GM13977 (cell line): ENCODE results near the gene LSAMP.

ENCODE experiments used
- DNase-seq: peaks from one replicate; pipeline ENCODE4 v3.0.0; 2012; ENCODE audit warnings: low spot score
- CTCF ChIP-seq: IDR thresholded peaks from 2 replicates; pipeline ENCODE4 v1.5.1; 2012; ENCODE audit warnings: mild to moderate bottlenecking, control low read depth; ENCODE audit not compliant: insufficient read depth; ENCODE audit errors: extremely low read depth, missing control alignments
- in situ Hi-C: fragments of 300-500 bp; cut with MboI; formaldehyde crosslinking; loops from one replicate; pipeline ENCODE4 v1.12.0; 2022; ENCODE audit warnings: low sequenced_read_pairs, low pct_unique_long_range_greater_than_20kb, mixed read lengths, inconsistent platforms; ENCODE audit not compliant: unreplicated experiment

Gene LSAMP

GRCh38 chr3:116318370-116318769, 126.9 kb downstream of the LSAMP start:
- in situ Hi-C loops = no loop called here
- no peak for TF ChIP-seq CTCF
- no peak for DNase-seq

- TF ChIP-seq CTCF = no peak
- DNase-seq = no peak
- in situ Hi-C loops = no loop called here
Measured at GRCh38 chr3:116316771-116317170, 128.5 kb downstream of the LSAMP start.

GRCh38 chr3:116314476-116314875, 130.8 kb downstream of the LSAMP start:
- no peak for TF ChIP-seq CTCF
- no peak for DNase-seq
- in situ Hi-C loops = no loop called here

- no peak for DNase-seq
Measured at GRCh38 chr3:116306720-116307119, 138.6 kb downstream of the LSAMP start.

GRCh38 chr3:116306149-116306548, 139.1 kb downstream of the LSAMP start:
- TF ChIP-seq CTCF = no peak
- no peak for DNase-seq
- in situ Hi-C loops = no loop called here

More at GRCh38 chr3:116306720-116307119, 138.6 kb downstream of the LSAMP start:
- in situ Hi-C loops = no loop called here
- TF ChIP-seq CTCF = no peak

GRCh38 chr3:116302087-116302747, 143.1 kb downstream of the LSAMP start:
- in situ Hi-C loops = no loop called here
- TF ChIP-seq CTCF = no peak
- DNase-seq = no peak
